HG03039 (cell line): ENCODE results near the gene MAGEB18.

Source experiments
- ATAC-seq: cut with Tn5 transposase; IDR thresholded peaks from one replicate; pipeline ENCODE4 v1.9.1; 2021; ENCODE audit warnings: mild to moderate bottlenecking, moderate library complexity; ENCODE audit not compliant: unreplicated experiment

The MAGEB18 gene

GRCh38 chrX:26138274-26138673 lies at the start of gene MAGEB18:
MAGEB18 (plus strand) TSS chrX:26138343; CDS start chrX:26138986, 643 bp downstream.
- ATAC-seq, result no peak

GRCh38 chrX:26100421-26100920 lies 37.7 kb upstream of the MAGEB18 start:
- no peak for ATAC-seq

GRCh38 chrX:26109142-26109541 lies 29.0 kb upstream of the MAGEB18 start:
- no peak for ATAC-seq

- ATAC-seq, result no peak
Measured at GRCh38 chrX:26146024-26146423, 7.9 kb downstream of the MAGEB18 start.

- no peak for ATAC-seq
Measured at GRCh38 chrX:26160301-26160700, 22.2 kb downstream of the MAGEB18 start, which contains the start of gene MAGEB6B. MAGEB6B (plus strand) TSS chrX:26160601; CDS start chrX:26160601, 0 bp downstream.
